Erythroblast (primary cell): ENCODE results near the gene TRMT61A.

Experiments
- GATA1 ChIP-seq: IDR thresholded peaks from 2 replicates; pipeline ENCODE4 v1.6.1; 2011; ENCODE audit warnings: low read depth, mild to moderate bottlenecking, control low read depth, low read length, moderate library complexity
- POLR2A ChIP-seq: IDR thresholded peaks from 2 replicates; pipeline ENCODE4 v1.6.1; 2011; ENCODE audit warnings: mild to moderate bottlenecking, low read length

- TF ChIP-seq POLR2A, result no peak
- TF ChIP-seq GATA1, result no peak
Measured at GRCh38 chr14:103559766-103560165, 30.8 kb downstream of the TRMT61A start.
